DOHH2 (cell line): Measurements from ENCODE around the gene RCAN2.

Experiments
- CTCF ChIP-seq: fragments of 200-600 bp; sonication (generic); IDR thresholded peaks from one replicate; pipeline ENCODE4 v1.5.1; 2014; ENCODE audit warnings: antibody characterized with exemption, mild to moderate bottlenecking, low read depth, low read length; ENCODE audit not compliant: poor library complexity, severe bottlenecking
- EZH2phosphoT487 ChIP-seq: fragments of 200-600 bp; sonication (generic); IDR thresholded peaks from 2 replicates; pipeline ENCODE4 v1.6.1; 2017; ENCODE audit warnings: borderline replicate concordance, mild to moderate bottlenecking, antibody characterized with exemption, low read length, moderate library complexity, mixed read lengths

GRCh38 chr6:46392294-46392693, 99.0 kb downstream of the RCAN2 start:
- no peak for TF ChIP-seq CTCF
- no peak for TF ChIP-seq EZH2phosphoT487
